Muscle layer of colon (tissue), 2 donors: ENCODE measurements around the gene TNFRSF19.
"Not testable (repeated sequence)": the region's sequence is repeated elsewhere in the genome, so short reads cannot be mapped to it uniquely, and the experiment has no call there.

ENCODE experiments used
- H3K27ac ChIP-seq: one replicate; pipeline ENCODE4 v1.7.0; 2013; ENCODE audit warnings: low read depth, mild to moderate bottlenecking, low read length, moderate library complexity
- H3K27me3 ChIP-seq, 2 donors: one replicate each; pipeline ENCODE4 v1.7.0; 2013; ENCODE audit warnings: low read length in 2 of 2, mild to moderate bottlenecking in 2 of 2; ENCODE audit not compliant: insufficient read depth in 2 of 2, control insufficient read depth in 1 of 2
- H3K36me3 ChIP-seq: one replicate; pipeline ENCODE4 v1.7.0; 2013; ENCODE audit warnings: mild to moderate bottlenecking, low read length; ENCODE audit not compliant: insufficient read depth
- H3K4me1 ChIP-seq: one replicate; pipeline ENCODE4 v1.7.0; 2013; ENCODE audit warnings: mild to moderate bottlenecking, low read length; ENCODE audit not compliant: insufficient read depth
- H3K4me3 ChIP-seq, 2 donors: one replicate each; pipeline ENCODE4 v1.7.0; 2013; ENCODE audit warnings: low read length in 2 of 2, low read depth in 1 of 2, mild to moderate bottlenecking in 1 of 2, moderate library complexity in 1 of 2
- H3K9ac ChIP-seq: one replicate; pipeline ENCODE4 v1.7.0; 2013; ENCODE audit warnings: low read length
- H3K9me3 ChIP-seq: one replicate; pipeline ENCODE4 v1.7.0; 2013; ENCODE audit warnings: mild to moderate bottlenecking, low read length
- donor health status: abdominal sarcoma.
- donor health status: Adenocarcinoma of cecum.

Gene TNFRSF19

GRCh38 chr13:23667750-23668149, 97.5 kb downstream of the TNFRSF19 start:
- H3K27me3 ChIP-seq: no peaks in the 10 kb centered on the region
- H3K9me3 ChIP-seq: no peaks in the 10 kb centered on the region
- H3K4me3 ChIP-seq: no peak overlapping the region
- H3K27ac ChIP-seq: no peak overlapping the region
- H3K36me3 ChIP-seq: no peaks in the 10 kb centered on the region
- H3K4me1 ChIP-seq: peaks cover 14% of the 10 kb centered on the region
- no peak overlapping the region for H3K9ac ChIP-seq

GRCh38 chr13:23668562-23668961, 98.3 kb downstream of the TNFRSF19 start:
- no peak overlapping the region for H3K9ac ChIP-seq
- H3K4me3 ChIP-seq: no peak overlapping the region
- peaks cover 19% of the 10 kb centered on the region for H3K4me1 ChIP-seq
- no peak overlapping the region for H3K27ac ChIP-seq
- no peaks in the 10 kb centered on the region for H3K36me3 ChIP-seq
- H3K27me3 ChIP-seq: no peaks in the 10 kb centered on the region
- H3K9me3 ChIP-seq: no peaks in the 10 kb centered on the region

GRCh38 chr13:23670793-23671192, 100.6 kb downstream of the TNFRSF19 start:
- no peak overlapping the region for H3K9ac ChIP-seq
- H3K4me1 ChIP-seq: peaks cover 23% of the 10 kb centered on the region
- no peak overlapping the region for H3K4me3 ChIP-seq
- H3K27ac ChIP-seq: no peak overlapping the region
- no peaks in the 10 kb centered on the region for H3K9me3 ChIP-seq
- H3K36me3 ChIP-seq: no peaks in the 10 kb centered on the region
- H3K27me3 ChIP-seq: no peaks in the 10 kb centered on the region

GRCh38 chr13:23671377-23671776, 101.2 kb downstream of the TNFRSF19 start:
- no peak overlapping the region for H3K9ac ChIP-seq
- H3K27ac ChIP-seq: no peak overlapping the region
- no peaks in the 10 kb centered on the region for H3K9me3 ChIP-seq
- peaks cover 23% of the 10 kb centered on the region for H3K4me1 ChIP-seq
- no peak overlapping the region for H3K4me3 ChIP-seq
- H3K36me3 ChIP-seq: no peaks in the 10 kb centered on the region
- H3K27me3 ChIP-seq: no peaks in the 10 kb centered on the region

- no peak overlapping the region for H3K9ac ChIP-seq
- no peaks in the 10 kb centered on the region for H3K27me3 ChIP-seq
- peaks cover 23% of the 10 kb centered on the region for H3K4me1 ChIP-seq
- H3K4me3 ChIP-seq: no peak overlapping the region
- H3K9me3 ChIP-seq: no peaks in the 10 kb centered on the region
- no peak overlapping the region for H3K27ac ChIP-seq
- H3K36me3 ChIP-seq: no peaks in the 10 kb centered on the region
Measured at GRCh38 chr13:23671897-23672296, 101.7 kb downstream of the TNFRSF19 start.

- Histone ChIP-seq H3K9ac (no peak overlapping the region), H3K4me3 (no peak overlapping the region), H3K4me1 (peaks cover 23% of the 10 kb centered on the region), H3K9me3 (no peaks in the 10 kb centered on the region), H3K27me3 (no peaks in the 10 kb centered on the region), H3K36me3 (no peaks in the 10 kb centered on the region), H3K27ac (no peak overlapping the region)
Measured at GRCh38 chr13:23672616-23673015, 102.4 kb downstream of the TNFRSF19 start.

GRCh38 chr13:23673354-23673753, 103.1 kb downstream of the TNFRSF19 start:
- Histone ChIP-seq H3K9me3 (no peaks in the 10 kb centered on the region), H3K36me3 (no peaks in the 10 kb centered on the region), H3K27me3 (no peaks in the 10 kb centered on the region), H3K27ac (no peak overlapping the region), H3K9ac (no peak overlapping the region), H3K4me1 (peaks cover 23% of the 10 kb centered on the region), H3K4me3 (no peak overlapping the region)

- no peaks in the 10 kb centered on the region for H3K27me3 ChIP-seq
- H3K27ac ChIP-seq: no peak overlapping the region
- peaks cover 23% of the 10 kb centered on the region for H3K4me1 ChIP-seq
- no peaks in the 10 kb centered on the region for H3K36me3 ChIP-seq
- no peaks in the 10 kb centered on the region for H3K9me3 ChIP-seq
- no peak overlapping the region for H3K4me3 ChIP-seq
- no peak overlapping the region for H3K9ac ChIP-seq
Measured at GRCh38 chr13:23673867-23674605, 103.8 kb downstream of the TNFRSF19 start.

- Histone ChIP-seq H3K27me3 (no peaks in the 10 kb centered on the region), H3K9ac (no peak overlapping the region), H3K4me3 (no peak overlapping the region), H3K27ac (no peak overlapping the region), H3K9me3 (no peaks in the 10 kb centered on the region), H3K4me1 (peaks cover 23% of the 10 kb centered on the region), H3K36me3 (no peaks in the 10 kb centered on the region)
Measured at GRCh38 chr13:23674795-23675640, 104.8 kb downstream of the TNFRSF19 start.

- not testable (repeated sequence) for H3K4me1 ChIP-seq, H3K4me3 ChIP-seq, H3K27ac ChIP-seq, H3K36me3 ChIP-seq, H3K27me3 ChIP-seq, H3K9me3 ChIP-seq, H3K9ac ChIP-seq
Measured at GRCh38 chr13:23677679-23678288, 107.6 kb downstream of the TNFRSF19 start.

- Histone ChIP-seq H3K9me3 (no peaks in the 10 kb centered on the region), H3K36me3 (no peaks in the 10 kb centered on the region), H3K4me3 (no peak overlapping the region), H3K4me1 (peaks cover 2% of the 10 kb centered on the region), H3K27me3 (no peaks in the 10 kb centered on the region), H3K9ac (no peak overlapping the region), H3K27ac (no peak overlapping the region)
Measured at GRCh38 chr13:23678795-23679194, 108.6 kb downstream of the TNFRSF19 start.
